Measurements from ENCODE around the gene TIMM13. TPM values are rescaled to one million over a fixed set of nuclear protein-coding genes. Genes with fewer than 3 reads are reported as not detected.

Gene TIMM13
- total and polyA plus RNA-seq, 9 of the 15 experiments (the other 6 are each of a cell fraction or from before 2014, with no cell fraction given): 17.6 to 215 (median 71.8) TPM

GRCh38 chr19:2476451-2477140 is 49.2 kb upstream of the TIMM13 start (continued):
- TF ChIP-seq CHAMP1 (IDR thresholded peaks at IDR 0.05): no peak
- TF ChIP-seq, protein P1, sequence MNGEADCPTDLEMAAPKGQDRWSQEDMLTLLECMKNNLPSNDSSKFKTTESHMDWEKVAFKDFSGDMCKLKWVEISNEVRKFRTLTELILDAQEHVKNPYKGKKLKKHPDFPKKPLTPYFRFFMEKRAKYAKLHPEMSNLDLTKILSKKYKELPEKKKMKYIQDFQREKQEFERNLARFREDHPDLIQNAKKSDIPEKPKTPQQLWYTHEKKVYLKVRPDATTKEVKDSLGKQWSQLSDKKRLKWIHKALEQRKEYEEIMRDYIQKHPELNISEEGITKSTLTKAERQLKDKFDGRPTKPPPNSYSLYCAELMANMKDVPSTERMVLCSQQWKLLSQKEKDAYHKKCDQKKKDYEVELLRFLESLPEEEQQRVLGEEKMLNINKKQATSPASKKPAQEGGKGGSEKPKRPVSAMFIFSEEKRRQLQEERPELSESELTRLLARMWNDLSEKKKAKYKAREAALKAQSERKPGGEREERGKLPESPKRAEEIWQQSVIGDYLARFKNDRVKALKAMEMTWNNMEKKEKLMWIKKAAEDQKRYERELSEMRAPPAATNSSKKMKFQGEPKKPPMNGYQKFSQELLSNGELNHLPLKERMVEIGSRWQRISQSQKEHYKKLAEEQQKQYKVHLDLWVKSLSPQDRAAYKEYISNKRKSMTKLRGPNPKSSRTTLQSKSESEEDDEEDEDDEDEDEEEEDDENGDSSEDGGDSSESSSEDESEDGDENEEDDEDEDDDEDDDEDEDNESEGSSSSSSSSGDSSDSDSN (IDR thresholded peaks at IDR 0.05; ENCODE audit: borderline replicate concordance in 1 of 2, low read depth in 2 of 2, low read length in 2 of 2): 0 out of 4 replicates have a peak, but pooled peaks have one; percentile 21 to 54
- 0 out of 2 replicates have a peak, but pooled peaks have one; percentile 7 for TF ChIP-seq SMAD4 (CRISPR knock-in tag; conservative IDR thresholded peaks at IDR 0.05)
- TF ChIP-seq COPS2 (conservative IDR thresholded peaks at IDR 0.05): no peak
- TF ChIP-seq CREB1 (IDR thresholded peaks at IDR 0.05): no peak
- TF ChIP-seq CREB1 (CRISPR knock-in tag; IDR thresholded peaks at IDR 0.05): 0 out of 2 replicates have a peak, but pooled peaks have one; percentile 20
- no peak for TF ChIP-seq L3MBTL2 (IDR thresholded peaks at IDR 0.05)
- TF ChIP-seq FOXK2 (conservative IDR thresholded peaks at IDR 0.05 in 1 of 2, IDR thresholded peaks at IDR 0.05 in 1 of 2; ENCODE audit: low read depth in 2 of 2): no peak
- no peak for TF ChIP-seq JUND (IDR thresholded peaks at IDR 0.05; ENCODE audit: borderline replicate concordance, low read depth, low read length)
- 0 out of 3 replicates have a peak, but pooled peaks have one; percentile 11 for TF ChIP-seq JUND (tag; IDR thresholded peaks at IDR 0.05; ENCODE audit: borderline replicate concordance, low read depth, low read length)
- TF ChIP-seq PKNOX1 (IDR thresholded peaks at IDR 0.05): no peak

Measured in K562 (cell line).